Raji (cell line): Measurements from ENCODE around the gene TACC3.
A peak's percentile ranks its signal among the peaks of the same experiment; 100 is the strongest.

Experiments
- POLR2A ChIP-seq: IDR thresholded peaks from 2 replicates; pipeline ENCODE4 v1.6.1; 2011; ENCODE audit warnings: low read depth, low read length, control low read depth; ENCODE audit not compliant: insufficient read depth

The TACC3 gene

GRCh38 chr4:1716065-1716945 is 5.0 kb upstream of the TACC3 start:
- TF ChIP-seq POLR2A, result no peak

- TF ChIP-seq POLR2A, result peak; percentile 25; the same call in 1 of the 2 replicates
Measured at GRCh38 chr4:1717129-1718094, 3.9 kb upstream of the TACC3 start.

GRCh38 chr4:1718095-1718850 is 3.0 kb upstream of the TACC3 start:
- 0 out of 2 replicates have a peak, but pooled peaks have one; percentile 35 for TF ChIP-seq POLR2A

GRCh38 chr4:1720163-1720983 is 948 bp upstream of the TACC3 start:
- no peak for TF ChIP-seq POLR2A

GRCh38 chr4:1721666-1722550 is 587 bp downstream of the TACC3 start:
- TF ChIP-seq POLR2A, result no peak; the same call in 1 of the 2 replicates

- no peak for TF ChIP-seq POLR2A
Measured at GRCh38 chr4:1722551-1723118, 1.3 kb downstream of the TACC3 start.

GRCh38 chr4:1723131-1723801 is 1.9 kb downstream of the TACC3 start:
- TF ChIP-seq POLR2A, result peak; percentile 28; the same call in 1 of the 2 replicates

GRCh38 chr4:1725521-1725920 is 4.2 kb downstream of the TACC3 start:
- no peak for TF ChIP-seq POLR2A

- no peak for TF ChIP-seq POLR2A
Measured at GRCh38 chr4:1726146-1726934, 5.0 kb downstream of the TACC3 start.

- no peak for TF ChIP-seq POLR2A
Measured at GRCh38 chr4:1727117-1728031, 6.1 kb downstream of the TACC3 start.
